ENCODE results near the gene CFHR1.
"Not testable (repeated sequence)": the region's sequence is repeated elsewhere in the genome, so short reads cannot be mapped to it uniquely, and the experiment has no call there.

Gene CFHR1

DNA sequence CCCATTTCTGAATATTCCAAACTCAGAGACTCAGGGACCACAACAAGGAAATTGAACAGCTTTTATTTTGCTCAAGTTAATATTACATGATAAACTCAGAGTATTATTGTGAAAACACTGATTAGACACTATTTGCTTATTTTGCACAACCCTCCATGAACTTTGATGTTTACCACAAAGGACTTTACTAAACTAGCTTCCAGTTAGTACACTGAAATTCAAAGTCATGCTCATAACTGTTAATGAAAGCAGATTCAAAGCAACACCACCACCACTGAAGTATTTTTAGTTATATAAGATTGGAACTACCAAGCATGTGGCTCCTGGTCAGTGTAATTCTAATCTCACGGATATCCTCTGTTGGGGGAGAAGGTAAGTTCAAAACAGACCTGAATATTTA, at the start of gene CFHR1:
TSS of gene CFHR1 (plus strand) at position 201 of the 400 bp plus-strand sequence. CDS start at position 315, 114 bp downstream.
- not testable (repeated sequence) for DNase-seq

GRCh38 chr1:196769823-196770222, 49.7 kb upstream of the CFHR1 start:
- DNase-seq: not testable (repeated sequence)

- DNase-seq: no peak
Measured at GRCh38 chr1:196773713-196774112, 45.8 kb upstream of the CFHR1 start.

GRCh38 chr1:196774175-196774574, 45.4 kb upstream of the CFHR1 start:
- DNase-seq: no peak

- no peak for DNase-seq
Measured at GRCh38 chr1:196774603-196775002, 44.9 kb upstream of the CFHR1 start, which contains the start of gene CFHR3. TSS of gene CFHR3 (plus strand) at chr1:196774840. CDS start at chr1:196774887, 47 bp downstream.

GRCh38 chr1:196777603-196778002, 41.9 kb upstream of the CFHR1 start:
- no peak for DNase-seq

DNA sequence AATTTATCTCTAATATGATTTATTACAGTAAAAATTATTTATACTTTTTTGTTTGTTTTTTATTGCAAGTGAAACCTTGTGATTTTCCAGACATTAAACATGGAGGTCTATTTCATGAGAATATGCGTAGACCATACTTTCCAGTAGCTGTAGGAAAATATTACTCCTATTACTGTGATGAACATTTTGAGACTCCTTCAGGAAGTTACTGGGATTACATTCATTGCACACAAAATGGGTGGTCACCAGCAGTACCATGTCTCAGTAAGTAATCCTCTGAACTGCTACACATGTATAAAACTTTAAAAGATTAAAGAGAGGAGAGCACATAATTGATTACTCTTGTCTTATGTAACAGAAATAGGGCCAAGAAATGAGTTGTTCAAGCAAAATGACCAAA, 40.4 kb upstream of the CFHR1 start:
- no peak for DNase-seq

GRCh38 chr1:196791252-196791651, 28.3 kb upstream of the CFHR1 start:
- not testable (repeated sequence) for DNase-seq

DNA sequence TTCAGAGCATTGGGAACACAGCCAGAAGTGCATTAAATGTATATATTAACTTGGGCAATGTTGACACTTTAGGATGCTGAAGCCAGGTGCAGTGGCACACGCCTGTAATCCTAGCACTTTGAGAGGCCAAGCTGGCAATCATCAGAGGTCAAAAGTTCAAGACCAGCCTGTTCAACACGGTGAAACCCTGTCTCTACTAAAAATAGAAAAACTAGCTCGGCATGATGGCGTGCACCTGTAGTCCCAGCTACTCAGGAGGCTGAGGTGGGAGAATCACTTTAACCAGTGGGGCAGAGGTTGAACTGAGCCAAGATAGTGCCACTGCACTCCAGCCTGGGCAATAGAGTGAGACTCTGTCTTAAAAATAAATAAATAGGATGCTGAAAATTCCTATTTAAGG, 25.4 kb upstream of the CFHR1 start:
- not testable (repeated sequence) for DNase-seq

DNA sequence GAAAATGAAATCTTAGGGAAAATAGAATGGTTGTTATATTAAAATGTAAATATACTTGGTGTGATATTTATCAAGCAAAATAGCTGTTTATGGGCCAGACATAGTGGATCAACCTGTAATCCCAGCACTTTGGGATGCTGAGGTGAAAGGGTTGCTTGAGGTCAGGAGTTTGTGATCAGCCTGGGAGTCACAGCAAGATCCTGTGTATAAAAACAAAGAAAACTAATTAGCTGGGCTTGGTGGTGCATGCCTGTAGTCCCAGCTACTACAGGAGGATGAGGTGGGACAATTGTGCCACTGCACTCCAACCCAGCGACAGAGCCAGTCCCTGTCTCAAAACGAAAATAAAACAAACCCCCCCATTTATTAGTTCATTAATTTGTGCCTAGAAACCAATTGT, 21.6 kb upstream of the CFHR1 start:
- DNase-seq: no peak

DNA sequence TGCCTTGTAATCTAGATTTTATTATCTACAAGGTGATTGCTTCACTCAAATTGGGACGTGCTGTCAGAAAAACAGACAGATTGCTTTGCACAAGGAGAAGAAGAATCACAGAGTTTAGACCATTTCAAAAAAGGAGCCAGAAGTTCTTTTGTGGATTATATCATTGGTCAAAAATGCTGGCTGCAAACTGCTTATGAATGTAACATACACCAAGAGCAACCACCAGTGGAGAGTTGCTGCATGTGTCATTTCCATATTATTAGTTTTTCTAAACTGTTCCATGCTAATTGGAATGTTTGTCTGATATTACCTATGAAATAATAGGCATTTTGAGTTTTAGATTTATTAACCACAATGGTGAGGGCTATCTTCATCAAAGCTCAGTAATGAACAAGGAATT, 17.6 kb upstream of the CFHR1 start:
- DNase-seq: not testable (repeated sequence)

GRCh38 chr1:196808529-196809235, 10.8 kb upstream of the CFHR1 start:
- DNase-seq: no peak

- not testable (repeated sequence) for DNase-seq
Measured at GRCh38 chr1:196817442-196817841, 2.1 kb upstream of the CFHR1 start.

GRCh38 chr1:196827860-196828259, 8.3 kb downstream of the CFHR1 start:
- DNase-seq: not testable (repeated sequence)

DNA sequence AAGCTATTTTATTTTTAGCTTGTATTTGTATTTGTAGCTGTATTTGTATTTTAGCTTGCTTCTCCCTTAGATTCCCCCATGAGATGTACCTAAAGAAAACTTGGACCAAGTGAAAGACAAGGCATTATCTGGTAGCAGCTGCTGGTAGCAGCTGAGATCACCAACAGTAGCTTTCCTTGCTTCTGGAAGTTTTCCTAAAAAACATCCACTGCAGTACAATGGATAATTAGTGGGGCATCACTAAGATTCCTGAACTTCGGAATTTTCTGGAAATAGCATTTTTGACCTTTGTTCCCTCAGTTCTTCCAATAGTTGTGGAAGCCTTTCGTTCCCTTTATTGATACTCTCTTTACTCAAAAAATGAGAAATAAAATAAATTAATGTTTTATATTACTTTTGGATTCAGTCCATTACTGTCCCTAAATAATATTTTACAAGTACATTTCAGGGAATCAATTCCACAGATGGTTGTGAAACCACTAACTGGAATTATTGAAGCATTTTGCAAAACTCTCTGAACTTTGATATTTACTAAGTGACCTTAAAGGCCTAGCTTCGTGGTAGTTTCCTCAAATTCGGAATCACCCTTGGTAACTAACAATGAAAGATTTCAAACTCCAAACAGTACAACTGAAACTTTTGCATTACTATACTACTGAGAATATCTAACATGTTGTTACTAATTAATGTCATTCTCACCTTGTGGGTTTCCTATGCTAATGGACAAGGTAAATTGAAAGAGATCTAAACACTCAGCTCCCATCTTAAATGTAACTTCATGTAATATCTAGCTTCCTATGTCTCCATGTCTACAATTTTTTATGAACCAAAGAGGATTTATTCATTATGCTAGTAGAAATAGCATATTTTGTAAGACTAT, 30.3 kb downstream of the CFHR1 start:
- DNase-seq: not testable (repeated sequence)

DNA sequence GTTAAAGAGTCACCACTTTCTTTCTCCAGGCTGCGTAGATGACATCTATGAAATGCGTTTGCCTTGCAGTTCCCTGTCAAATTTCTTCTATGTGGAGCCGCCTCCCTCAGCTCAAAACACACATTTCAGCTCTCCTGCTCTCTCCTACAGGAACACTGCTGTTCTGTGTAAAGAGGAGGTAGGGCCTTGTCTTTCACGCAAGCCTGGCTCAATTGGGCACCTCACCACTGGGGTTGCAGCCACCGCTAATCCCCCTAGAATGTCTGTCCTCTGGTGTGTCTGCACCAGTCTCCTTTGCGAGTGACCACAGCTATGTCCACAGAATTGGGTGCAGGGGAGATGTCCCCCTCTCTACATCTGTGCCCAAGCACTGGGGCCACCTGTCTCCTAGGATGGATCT, 36.5 kb downstream of the CFHR1 start:
- DNase-seq: no peak

- DNase-seq: no peak
Measured at GRCh38 chr1:196857188-196857587, 37.7 kb downstream of the CFHR1 start.

DNA sequence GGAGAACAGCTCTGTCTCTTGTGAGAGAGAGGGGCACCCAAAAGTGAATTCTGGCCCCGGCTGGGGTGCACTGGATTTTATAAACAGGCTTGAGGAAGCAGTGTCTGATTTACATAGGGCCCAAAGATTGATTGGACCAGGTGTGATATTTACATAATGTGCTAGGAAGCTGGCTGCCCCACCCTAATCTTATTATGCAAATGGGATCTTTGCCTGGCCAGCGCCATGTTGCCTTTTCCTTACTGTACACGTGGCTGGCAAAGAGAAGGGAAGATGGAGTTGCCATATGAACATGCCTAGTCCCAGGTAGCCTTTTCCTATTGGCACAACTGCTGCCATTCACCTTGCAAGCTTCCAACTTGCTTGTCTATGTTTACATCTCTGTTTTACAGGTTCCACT, 39.3 kb downstream of the CFHR1 start:
- DNase-seq: no peak

GRCh38 chr1:196860323-196860884, 40.9 kb downstream of the CFHR1 start:
- DNase-seq: no peak

GRCh38 chr1:196861429-196861828, 41.9 kb downstream of the CFHR1 start:
- no peak for DNase-seq

DNA sequence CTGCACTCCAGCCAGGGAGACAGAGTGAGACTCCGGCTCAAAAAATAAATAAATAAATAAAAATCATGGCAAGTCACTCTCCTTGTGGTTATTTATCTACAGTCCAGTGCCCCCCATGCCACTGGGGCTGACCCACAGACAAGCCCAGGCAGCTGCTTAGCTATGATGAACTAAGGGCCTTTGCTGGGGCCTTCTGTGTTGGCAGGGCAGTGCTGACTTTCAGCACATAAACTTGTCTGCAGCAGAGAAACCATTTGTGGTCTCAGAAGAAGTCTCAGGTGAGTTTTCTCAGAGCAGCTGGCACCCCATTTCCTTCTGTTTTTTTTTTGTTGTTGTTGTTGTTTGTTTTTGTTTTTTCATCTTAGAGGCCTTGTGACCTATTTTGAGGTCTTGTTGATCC, 47.4 kb downstream of the CFHR1 start:
- DNase-seq: no peak

- DNase-seq: no peak
Measured at GRCh38 chr1:196873385-196873784, 53.9 kb downstream of the CFHR1 start.

DNA sequence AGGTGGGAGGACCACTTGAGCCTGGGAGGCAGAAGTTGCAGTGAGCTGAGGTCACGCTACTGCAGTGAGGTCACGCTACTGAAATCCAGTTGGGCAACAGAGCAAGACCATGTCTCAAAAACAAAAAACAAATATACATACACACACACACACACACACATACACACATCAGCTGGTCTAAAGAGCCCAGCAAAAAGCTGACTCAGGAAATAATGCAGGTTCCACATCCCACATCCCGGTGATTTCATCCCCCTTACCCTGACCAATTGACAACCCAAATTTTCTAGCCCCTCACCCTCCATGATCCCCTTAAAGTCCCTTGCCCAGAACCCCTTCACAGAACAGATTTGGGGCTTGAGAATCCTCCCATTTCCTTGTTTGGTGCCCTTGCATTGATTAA, 56.4 kb downstream of the CFHR1 start:
- DNase-seq: no peak

- no peak for DNase-seq
Measured at GRCh38 chr1:196877964-196878363, 58.4 kb downstream of the CFHR1 start.
